ENCODE results near the gene SPOUT1.

DNA sequence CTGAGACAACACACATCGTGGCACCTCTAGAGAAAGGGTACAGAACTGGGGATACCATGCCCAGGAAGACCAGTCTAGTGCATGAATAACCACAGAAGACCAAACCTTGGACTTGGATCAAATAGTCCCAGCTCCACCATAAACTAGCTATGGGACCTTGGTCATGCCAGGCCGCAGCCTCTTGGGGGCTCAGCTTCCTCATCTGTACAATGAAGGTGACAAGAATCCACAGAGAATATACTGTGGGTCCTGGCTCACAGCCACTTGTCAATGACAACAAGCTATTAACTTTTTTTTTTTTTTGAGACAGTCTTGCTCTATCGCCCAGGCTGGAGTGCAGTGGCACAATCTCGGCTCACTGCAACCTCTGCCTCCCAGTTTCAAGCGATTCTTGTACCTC, 48.3 kb upstream of the SPOUT1 start:
- TF ChIP-seq EZH2 (IDR thresholded peaks at IDR 0.05; ENCODE audit: insufficient read depth, poor library complexity, severe bottlenecking) (no peak), EZH2phosphoT487 (IDR thresholded peaks at IDR 0.05; ENCODE audit: insufficient read depth, low read depth) (no peak)

Measured in GM23248 (cell line).